Measurements from ENCODE around the gene PEX5L. TPM values are rescaled to one million over a fixed set of nuclear protein-coding genes. Genes with fewer than 3 reads are reported as not detected.
"Not testable (repeated sequence)": the region's sequence is repeated elsewhere in the genome, so short reads cannot be mapped to it uniquely, and the experiment has no call there.

The PEX5L gene
- total RNA-seq, 2 donors from 2014 or later: not detected

DNA sequence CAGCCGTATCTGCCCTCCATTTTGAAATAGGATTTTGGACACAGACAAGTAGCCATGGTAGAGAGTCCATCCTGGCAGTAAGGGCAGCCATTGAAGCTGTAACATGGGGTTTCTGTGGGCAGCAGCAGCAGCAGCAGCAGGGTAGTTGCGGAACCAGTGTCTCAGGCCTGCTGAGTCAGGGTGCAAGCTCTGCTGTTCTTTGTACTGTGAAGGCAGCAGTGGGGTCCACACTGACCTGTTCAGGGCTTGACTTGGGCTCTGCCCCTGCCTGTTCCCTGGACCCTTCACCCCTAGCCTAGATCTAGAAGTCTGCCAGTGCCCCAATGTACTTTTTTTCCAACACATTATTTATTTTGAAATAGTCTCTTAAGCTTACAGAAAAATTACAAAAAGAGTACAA is 9.7 kb downstream of the PEX5L start:
- ATAC-seq (no peak), DNase-seq (no peak)
- intact Hi-C loops (cut with DNase I, micrococcal nuclease): no loop called here

DNA sequence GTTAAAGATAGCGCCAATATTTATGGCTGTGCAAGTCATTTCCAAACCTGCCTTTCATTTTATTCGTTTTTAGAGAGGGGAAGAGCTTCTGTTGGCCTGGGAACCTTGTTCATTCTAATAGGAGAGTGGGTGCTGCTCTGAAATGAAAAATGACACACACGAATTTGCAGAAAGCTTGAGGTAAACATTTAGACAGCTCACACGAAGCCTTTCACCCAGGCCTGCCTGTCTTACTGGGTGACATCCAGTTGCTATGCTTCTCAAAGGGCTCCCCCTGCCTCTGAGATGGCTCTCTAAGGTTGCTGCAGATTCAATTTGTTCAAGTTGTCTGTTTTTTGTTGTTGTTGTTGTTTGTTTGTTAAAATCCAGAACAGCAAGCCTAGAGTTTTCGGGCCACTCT is 18.2 kb downstream of the PEX5L start:
- no peak for DNase-seq
- no peak for ATAC-seq
- intact Hi-C loops (cut with DNase I, micrococcal nuclease): no loop called here

DNA sequence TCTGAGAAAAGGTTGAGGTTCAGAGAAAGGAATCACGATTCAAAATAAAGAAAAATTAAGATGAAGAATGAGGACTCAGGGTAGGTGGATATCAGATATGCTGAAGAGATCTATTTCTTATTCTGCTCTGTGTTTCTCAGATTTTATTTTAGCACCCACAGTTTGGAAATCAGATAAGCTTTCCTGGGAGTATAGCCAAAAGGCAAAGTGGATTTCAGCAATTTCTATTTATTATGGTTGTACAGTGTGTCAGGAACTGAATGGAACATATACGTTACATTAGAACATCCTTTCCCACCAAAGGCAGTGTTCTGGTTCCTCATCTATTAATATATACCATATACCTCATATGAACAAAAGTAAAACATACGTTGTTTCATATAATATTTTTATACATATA is 18.9 kb downstream of the PEX5L start:
- no peak for DNase-seq
- intact Hi-C loops (cut with DNase I, micrococcal nuclease): no loop called here
- ATAC-seq: no peak

DNA sequence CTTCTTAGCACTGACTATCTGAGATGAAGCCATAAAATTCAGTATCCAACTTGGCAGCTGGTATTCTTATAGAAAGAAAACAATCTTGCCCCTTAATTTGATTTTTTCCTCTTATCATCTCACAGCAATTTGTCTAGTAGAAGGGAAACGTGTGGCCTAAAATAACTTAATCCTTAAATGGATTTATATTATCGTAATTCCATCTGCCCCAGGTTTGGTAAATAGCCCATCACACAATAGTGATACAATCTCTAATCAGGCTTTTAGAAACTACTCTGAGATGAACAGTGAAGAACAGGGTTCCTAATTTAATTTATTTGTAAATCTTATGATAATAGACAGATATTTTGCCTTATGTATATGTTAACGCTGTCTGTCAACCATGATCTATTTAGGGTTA is 24.8 kb downstream of the PEX5L start:
- no peak for DNase-seq
- intact Hi-C loops (cut with DNase I, micrococcal nuclease): no loop called here

DNA sequence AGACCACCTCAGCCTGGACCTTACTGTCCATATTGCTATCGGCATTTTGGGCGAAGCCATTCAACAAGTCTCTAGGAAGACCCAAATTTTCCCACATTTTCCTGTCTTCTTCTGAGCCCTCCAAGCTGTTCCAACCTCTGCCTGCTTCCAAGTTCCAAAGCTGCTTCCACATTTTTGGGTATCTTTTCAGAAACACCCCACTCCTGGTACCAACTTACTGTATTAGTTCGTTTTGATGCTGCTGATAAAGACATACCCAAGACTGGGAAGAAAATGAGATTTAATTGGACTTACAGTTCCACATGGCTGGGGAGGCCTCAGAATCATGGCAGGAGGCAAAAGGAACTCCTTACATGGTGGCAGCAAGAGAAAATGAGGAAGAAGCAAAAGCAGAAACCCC is 28.4 kb downstream of the PEX5L start:
- DNase-seq; intact Hi-C loops (cut with DNase I, micrococcal nuclease); ATAC-seq: not testable (repeated sequence)

More for the DNA sequence above, 24.8 kb downstream of the PEX5L start:
- ATAC-seq: no peak

DNA sequence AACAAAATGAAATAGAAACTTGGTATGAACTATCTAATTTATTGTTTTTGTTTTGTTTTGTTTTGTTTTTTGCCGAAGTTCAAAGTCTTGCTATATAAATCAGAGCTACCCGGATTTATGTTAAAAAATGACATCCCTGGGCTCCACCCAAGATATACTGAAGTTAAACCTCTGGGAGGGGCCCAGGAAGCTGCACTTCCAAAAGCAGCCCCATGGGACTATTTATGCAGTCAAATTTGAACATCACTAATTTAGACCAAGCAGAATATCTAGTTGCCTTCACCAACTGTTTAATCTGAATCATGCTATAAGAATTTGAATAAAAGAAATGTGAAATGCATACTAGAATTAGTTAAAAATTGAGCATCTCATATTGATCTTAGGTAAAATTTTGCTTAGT is 32.2 kb downstream of the PEX5L start:
- DNase-seq (no peak), ATAC-seq (no peak)
- intact Hi-C loops (cut with DNase I, micrococcal nuclease): no loop called here

DNA sequence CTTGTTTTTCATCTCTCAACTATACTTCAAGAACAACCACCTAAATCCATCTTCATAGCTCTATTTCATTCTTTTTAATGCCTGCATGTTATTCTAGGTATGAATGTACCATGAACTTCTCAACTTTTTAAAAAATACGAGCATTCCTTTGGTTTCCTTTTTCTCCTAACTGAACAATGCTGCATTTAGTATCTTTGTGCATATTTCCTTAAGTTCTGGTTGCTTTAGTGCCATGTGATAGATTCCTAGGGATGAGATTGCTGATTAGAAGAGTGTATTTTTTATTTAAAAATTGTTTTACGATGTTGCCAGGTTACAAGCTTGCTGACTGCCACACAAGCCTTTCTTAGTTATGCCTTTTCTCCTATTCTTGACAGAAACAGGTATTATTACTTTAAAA is 34.7 kb downstream of the PEX5L start:
- ATAC-seq: no peak
- DNase-seq: no peak
- intact Hi-C loops (cut with DNase I, micrococcal nuclease): no loop called here

DNA sequence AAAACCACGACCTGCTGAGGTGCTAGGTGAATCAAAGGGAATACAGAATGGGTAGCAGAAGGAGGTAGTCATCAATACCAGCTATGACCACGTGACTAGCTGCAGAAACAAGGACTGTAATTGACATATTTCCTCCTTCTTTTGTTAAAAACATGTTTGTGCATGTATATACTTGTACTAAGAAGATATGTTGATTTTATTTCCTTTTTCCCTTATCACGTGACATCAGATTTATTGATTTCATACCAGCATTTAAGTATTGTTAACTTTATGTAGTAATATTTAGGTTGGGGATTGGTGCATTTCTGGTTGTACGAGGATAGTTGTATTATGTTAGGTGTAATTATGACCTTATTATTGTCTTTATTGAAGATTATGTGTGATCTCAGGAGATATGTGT is 36.2 kb downstream of the PEX5L start:
- no peak for DNase-seq
- no peak for ATAC-seq
- intact Hi-C loops (cut with DNase I, micrococcal nuclease): no loop called here

DNA sequence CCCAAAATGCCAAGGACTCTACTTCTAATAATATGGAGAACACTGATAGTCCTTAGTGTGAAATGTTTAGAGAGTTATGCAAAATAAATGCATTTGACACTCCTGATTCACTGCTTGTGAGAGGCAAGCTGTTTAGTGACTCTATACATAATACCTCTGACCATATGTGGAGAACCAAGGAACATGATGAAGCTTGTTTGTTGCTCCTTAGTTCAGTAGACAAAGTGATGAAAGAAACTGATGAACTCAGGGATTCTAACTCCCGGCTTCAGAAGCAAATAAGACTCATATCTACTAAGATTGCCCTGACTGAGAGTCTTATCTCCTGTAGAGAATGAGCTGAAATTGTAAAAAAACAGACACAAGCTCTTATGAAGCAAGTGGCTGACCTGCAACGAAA is 41.3 kb downstream of the PEX5L start:
- ATAC-seq (no peak), DNase-seq (no peak)
- intact Hi-C loops (cut with DNase I, micrococcal nuclease): no loop called here

DNA sequence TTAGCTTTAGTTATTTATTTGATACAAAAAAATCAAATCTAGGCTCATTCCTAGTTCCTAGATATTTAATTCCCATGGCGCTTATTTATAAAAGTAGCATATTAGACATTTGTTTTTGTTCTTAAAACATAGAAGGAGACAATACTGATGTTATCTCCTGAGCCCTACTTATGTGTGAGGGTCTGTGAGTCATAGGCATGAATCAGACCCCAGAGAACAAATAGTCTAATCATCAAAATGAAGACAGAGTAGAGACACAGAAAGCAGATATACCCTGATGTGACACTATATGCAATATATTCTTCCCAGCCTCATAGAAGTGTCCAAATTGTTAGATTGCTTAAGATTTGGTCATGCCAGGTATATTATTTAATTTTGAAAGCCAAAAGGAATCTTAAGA is 44.9 kb downstream of the PEX5L start:
- DNase-seq (no peak), ATAC-seq (no peak)
- intact Hi-C loops (cut with DNase I, micrococcal nuclease): no loop called here

DNA sequence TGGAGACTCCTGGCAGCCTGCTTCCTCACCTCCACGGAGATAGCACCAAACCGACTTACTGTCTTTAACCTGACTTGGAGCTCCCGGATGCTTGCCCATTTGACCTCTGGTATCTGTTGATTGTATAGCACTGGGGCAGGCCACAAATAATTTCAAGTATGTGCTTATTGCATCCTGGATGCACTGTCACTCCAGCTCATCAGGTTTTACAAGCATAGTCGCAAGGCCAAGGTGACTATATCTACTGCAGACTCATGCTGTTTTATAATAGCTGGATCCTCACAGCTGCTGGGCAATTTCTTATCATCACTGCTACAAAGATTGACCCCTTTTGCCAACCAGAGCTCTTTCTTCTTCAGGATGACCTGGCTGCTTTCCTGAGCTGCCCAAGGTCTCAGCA is 45.6 kb downstream of the PEX5L start:
- DNase-seq (no peak), ATAC-seq (no peak)
- intact Hi-C loops (cut with DNase I, micrococcal nuclease): no loop called here

DNA sequence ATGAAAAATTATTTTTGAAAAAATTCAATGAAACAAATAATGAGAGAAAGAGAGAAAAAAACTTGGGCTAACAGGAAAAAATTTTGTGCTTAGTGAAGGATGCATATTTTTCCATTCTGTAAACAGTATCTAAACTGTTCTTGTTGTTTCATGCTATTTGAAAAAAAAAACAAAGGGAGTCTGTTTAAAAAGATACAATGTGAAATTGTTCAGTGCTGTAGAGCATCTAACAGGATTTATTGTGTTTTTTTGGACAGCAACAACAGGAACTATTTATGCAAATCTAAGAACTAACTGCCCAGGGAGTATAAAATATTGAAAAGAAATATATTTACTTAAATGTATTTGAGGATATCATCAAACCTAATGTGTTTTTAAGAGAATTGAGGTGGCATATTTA is 55.1 kb downstream of the PEX5L start:
- DNase-seq (no peak), ATAC-seq (no peak)
- intact Hi-C loops (cut with DNase I, micrococcal nuclease): no loop called here

DNA sequence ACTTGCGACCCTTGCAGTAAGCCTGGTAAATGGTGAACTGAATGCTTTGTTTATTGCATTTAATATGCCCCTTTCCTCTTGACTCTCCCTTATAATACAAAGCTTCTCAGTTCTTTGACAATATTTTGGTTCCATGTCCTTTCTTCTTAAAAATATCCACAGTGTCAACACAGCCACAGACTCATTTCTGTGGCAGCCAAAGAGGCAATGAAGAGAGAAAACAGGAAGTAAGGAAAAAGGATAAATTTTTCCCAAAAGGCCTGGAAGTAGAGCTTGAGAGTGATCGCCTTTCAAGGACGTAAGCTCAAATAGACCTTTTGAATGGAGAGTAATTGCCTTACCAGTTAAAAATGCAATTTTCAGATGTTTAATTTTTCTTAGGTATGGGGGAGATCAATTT is 59.4 kb downstream of the PEX5L start:
- no peak for DNase-seq
- intact Hi-C loops (cut with DNase I, micrococcal nuclease): no loop called here
- ATAC-seq: no peak

DNA sequence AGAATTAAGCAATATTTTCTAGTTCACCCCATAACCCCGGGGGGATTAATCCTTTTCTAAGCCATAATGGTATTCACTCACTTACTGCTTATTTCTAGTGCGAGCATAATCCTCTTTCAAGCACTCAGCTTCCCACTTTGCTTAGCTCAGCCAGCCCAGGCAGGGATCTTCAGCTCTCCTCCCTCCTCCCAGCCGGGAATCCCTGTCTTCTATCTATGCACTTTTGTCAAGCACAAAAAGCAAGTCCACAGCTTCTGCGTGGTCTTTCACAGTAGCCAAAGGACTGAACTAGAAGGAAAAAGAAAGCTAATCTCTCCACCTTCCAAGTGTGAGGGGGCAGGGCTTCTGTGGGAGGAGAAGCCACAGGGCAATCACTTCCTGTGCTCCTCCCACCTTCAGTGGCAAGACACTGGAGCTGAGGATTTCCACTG is 62.8 kb downstream of the PEX5L start:
- DNase-seq: no peak
- no peak for ATAC-seq
- intact Hi-C loops (cut with DNase I, micrococcal nuclease): no loop called here

DNA sequence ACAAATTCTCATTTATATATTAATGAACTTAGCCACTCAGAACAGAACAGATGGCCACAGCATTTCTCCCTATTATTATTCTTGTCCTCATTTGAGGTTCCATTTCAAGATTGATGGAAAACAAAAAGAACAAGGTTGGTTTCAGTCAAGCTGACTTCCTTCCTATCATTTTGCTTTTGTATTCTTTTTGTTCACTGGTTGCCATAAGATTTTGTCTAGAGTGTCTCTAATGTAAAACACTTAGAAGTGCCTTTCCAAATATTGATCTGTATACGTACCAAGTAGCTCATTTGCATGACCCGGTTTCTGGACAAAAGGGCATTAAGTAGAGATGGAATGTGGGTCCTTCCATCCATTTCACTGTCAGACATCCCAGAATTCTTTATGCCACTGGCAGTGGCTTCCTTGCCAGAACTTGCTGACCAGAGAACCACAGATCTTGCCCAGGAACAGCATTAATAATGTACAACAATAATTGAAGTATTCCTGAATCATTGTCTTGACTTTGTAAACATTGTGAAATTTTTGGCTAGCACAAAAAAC is 63.8 kb downstream of the PEX5L start:
- ATAC-seq: no peak
- DNase-seq: no peak
- intact Hi-C loops (cut with DNase I, micrococcal nuclease): no loop called here

DNA sequence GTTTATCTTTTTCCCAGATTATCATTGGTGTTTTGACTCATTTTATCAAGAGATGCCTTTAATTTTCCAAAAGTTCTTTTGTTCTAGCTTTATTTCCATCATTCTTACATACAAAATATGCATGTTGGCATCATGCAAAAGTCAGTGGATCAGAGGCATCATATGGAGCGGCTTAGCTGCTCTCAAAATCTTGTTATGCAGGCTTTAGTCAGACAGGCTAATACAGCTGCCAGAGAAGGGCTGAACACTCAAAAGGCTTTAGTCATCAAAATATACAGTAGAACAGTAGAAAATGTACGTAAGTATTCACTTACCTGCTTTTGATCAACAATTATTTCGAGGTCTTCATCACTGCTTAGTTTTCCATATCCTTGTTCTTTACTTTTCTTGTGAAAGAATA is 65.5 kb downstream of the PEX5L start:
- intact Hi-C loops (cut with DNase I, micrococcal nuclease): no loop called here
- ATAC-seq (no peak), DNase-seq (no peak)

DNA sequence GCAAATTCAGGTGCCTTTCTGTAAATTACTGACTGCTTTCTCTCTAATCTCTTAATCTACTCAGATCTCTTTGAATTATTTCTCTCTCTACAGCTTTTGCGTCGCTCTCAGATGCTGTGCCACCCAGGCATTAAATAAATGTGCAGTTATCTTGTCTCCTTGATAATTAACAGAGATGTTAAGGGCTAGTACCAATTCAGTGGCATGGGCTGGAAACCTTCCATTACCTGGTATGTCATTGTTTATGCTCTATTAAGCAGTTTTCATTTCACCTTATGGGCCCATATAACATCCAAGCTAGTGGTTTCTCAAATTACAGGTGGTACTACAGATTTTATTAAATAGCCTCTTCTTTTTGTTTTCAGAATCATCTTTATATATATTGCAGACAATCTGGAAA is 66.0 kb downstream of the PEX5L start:
- no peak for DNase-seq
- no peak for ATAC-seq
- intact Hi-C loops (cut with DNase I, micrococcal nuclease): no loop called here

DNA sequence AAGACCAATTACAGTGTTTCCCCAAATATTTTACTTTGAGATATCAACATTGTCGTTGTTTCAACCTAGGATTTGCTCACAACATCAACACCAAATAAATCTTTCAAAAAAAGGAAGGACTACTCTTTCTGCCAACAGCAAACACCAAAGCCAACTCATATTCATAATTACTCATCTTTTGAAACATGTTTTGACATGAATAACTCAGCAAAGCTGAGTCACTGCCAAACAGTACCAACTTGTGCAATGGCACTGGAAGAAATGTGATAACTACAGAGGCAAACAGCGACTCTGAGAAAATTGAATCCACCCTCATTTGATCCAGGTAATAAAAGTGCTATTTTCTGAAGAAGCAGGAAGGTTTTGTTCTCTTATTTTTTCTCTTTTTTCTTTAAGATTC is 67.2 kb downstream of the PEX5L start:
- no peak for ATAC-seq
- intact Hi-C loops (cut with DNase I, micrococcal nuclease): no loop called here

DNA sequence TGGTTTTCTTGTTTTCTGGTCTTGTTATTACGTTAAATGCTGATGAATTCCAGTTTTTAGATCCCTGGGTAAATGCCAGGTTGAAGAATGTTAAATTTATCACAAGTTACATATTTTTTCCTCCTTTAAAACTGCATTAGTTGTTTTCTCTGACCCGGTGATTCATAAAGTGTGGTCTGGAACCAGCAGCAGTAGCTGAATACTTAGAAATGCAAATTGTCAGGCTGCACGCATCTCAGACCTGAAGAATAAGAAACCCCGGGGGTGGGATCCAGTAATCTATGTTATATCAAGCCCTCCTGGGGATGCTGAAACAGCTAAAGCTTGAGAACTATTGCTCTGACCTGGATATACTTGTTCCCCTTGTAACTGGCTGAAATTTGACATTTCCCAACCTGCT is 69.1 kb downstream of the PEX5L start:
- DNase-seq (no peak), ATAC-seq (no peak)
- intact Hi-C loops (cut with DNase I, micrococcal nuclease): no loop called here

More for the DNA sequence above, 67.2 kb downstream of the PEX5L start:
- no peak for DNase-seq

DNA sequence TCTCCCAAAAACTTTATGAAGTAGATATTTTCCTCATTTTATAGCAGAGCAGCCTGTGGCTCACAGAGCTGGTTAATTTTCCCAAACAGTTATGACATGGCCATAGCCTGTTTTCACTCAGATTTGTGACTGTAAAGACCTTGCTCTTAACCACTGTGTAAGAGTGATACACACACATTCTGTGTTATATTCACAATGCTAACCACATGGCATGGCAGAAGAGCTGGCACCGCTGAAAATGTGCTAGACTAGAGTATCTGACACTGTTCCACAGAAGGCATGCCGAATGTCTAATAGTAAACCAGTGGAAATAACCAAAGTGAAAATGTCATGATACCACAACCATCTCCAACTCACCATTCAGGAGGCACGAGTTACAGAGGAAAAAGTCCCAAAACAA is 71.8 kb downstream of the PEX5L start:
- intact Hi-C loops (cut with DNase I, micrococcal nuclease): no loop called here
- DNase-seq (no peak), ATAC-seq (no peak)

DNA sequence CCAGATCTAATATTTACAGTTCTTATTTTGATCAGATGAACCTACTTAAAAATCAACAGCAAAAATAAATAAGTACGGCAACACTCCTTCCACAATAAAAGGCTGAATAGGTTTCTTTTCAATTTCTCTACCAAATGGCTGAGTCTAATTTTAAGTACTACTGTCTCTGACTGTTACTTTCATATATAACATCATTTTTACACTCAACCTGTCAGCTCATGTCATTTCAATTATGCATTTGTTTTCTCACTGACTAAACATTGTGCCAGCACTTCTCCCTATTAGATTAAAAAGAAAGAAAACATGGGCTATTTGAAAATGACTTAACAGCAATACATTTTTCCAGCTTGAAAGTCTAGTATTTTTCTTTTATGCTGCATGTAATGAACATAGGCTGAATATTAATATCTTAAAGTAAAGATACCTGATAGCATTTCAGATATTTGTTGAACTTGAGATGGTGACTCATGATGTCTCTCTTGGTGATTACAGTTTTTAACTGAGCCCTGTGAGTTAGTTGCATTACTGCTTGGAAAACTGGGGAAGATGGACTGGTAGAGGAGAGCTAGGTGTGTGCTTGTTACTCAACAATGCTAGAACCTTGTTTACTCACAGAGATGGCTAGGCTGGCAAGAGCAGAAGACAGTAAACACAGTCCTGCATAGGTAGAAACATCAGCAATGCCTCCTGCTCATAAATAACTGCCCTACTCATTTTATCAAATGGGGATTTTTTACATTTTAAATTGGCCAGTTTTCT is 73.9 kb downstream of the PEX5L start:
- DNase-seq (no peak), ATAC-seq (no peak)
- intact Hi-C loops (cut with DNase I, micrococcal nuclease): no loop called here

Data from left colon (tissue), 2 donors.